GM04503 (cell line): ENCODE data around the gene PHF12.
"Not testable (repeated sequence)": the region's sequence is repeated elsewhere in the genome, so short reads cannot be mapped to it uniquely, and the experiment has no call there.

Experiments used
- DNase-seq: peaks from one replicate; pipeline ENCODE4 v3.0.0-alpha.2; 2012; ENCODE audit warnings: low read depth

Gene PHF12

DNA sequence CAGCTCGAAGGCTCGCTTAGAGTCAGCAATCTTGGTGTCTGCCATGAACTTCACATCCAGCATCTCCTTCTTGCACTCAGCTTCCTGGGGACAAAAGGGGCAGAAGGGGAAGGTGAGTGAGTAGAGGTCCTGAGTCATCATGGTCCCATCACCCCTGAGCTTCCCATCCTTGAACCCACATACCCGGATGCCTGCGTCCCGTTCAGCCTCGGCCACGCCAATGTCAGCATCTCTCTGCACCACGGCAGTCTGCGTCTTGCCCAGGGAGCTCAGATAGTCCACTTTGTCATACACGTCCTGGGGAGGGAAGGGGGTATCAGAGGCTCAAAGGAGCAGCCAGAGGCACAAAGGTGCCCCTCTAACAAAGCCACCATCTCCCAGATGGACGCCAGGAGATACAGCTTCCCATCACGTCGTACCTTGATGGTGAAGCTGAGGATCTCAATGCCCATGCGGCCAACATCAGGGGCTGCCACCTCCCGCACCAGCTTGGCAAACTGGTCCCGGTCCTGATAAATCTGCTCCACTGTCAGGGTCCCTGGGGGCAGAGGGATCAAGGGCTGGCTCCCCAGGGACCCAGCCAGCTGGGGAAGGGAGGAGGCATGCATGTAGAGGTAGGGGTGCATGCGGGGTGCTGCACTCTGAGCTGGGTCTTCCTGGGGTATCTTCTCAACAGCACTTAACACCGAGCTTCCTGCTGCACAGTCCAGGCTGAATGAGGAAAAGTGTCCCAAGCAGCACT, 69.0 kb downstream of the PHF12 start:
- no peak for DNase-seq

DNA sequence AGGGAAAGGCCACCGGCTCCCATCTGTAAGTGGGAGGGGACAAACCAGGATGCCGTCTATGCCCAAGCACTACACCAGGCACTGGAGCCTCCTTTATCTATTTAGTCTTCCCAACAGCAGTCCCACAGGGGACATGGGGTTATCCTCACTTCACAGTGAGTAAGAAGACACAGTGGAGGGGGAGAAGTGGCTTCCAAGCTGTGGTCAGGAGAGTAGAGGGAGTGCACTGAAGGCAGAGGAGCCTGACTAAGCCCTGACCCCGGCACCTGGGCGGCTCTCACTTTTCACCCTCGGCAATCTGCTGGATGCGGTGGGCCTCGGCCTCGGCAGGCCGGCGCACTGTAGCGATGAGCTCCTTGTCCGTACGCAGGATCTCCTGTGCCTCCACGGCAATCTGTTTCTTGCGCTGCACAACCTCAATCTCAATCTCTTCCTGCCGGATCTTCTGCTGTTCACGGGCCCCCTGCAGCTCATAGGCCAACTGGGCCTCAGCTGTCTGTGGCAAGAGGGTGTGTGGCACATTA, 69.7 kb downstream of the PHF12 start:
- no peak for DNase-seq

DNA sequence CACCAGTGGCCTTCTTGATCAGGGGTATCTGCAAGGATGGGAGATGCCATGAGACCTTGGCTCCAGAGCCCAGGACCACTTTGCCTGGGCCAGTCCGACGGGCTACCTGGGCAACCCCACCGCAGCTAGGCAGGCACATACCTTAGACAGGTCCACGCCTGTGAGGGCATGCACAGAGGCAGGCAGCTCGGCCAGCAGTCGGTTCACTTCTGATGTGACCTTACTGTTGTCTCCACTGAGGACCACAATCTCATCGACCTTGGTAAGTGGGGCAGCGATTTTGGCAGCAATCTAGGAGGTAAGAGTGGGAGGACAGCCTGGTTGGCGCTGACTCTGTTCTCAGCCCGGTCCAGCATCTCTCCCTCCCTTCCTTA, 70.8 kb downstream of the PHF12 start:
- no peak for DNase-seq

DNA sequence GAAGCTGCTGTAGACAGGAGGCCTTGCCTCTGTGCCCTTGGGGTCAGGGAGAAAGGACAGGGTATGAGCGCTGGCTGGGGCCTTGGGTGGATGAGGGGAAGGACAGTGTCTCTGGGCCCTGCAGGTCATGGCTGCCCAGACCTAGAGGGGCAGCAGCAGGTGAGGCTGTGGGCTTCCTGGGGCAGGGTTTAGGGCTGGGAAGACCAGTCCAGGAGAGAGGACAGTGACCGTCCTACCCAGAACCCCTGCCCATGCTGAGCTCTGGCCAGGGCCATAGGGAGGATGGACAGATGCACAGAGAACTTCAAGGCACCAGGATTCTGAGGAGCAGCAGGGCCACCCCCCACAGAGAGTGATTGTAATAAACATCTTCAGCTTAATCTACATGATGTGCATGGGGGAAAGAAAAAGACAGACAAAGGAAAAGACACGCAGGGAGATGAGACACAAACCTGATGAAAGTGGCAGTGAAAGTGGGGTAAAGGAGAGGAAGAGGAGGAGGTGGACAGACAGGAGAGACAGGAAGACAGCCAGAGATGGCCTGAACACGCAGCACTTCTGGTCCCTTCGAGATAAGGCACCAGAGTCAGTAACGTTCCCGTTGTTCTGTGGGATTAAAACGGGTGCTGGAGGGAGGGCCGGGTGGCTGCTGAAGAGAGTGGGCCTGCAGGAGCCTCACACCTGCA, 71.3 kb downstream of the PHF12 start:
- no peak for DNase-seq

DNA sequence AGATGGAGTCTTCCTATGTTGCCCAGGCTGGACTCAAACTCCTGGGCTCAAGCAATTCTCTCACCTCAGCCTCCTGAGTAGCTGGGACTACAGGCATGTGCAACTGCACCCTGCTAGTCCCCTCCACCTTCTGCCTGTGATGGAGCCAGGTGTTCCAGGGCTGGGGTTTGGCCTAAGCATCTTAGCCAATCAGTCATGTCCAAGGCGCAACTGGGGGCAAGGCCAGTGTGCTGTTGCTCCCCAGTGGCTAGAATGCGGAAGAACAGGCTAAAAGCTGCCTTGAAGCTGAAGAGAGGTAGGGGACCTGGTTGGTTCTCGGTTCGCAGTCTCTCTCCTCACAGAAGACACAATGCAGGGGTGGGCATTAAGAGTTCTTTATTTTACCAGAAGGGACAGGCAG, 72.3 kb downstream of the PHF12 start:
- DNase-seq = no peak

DNA sequence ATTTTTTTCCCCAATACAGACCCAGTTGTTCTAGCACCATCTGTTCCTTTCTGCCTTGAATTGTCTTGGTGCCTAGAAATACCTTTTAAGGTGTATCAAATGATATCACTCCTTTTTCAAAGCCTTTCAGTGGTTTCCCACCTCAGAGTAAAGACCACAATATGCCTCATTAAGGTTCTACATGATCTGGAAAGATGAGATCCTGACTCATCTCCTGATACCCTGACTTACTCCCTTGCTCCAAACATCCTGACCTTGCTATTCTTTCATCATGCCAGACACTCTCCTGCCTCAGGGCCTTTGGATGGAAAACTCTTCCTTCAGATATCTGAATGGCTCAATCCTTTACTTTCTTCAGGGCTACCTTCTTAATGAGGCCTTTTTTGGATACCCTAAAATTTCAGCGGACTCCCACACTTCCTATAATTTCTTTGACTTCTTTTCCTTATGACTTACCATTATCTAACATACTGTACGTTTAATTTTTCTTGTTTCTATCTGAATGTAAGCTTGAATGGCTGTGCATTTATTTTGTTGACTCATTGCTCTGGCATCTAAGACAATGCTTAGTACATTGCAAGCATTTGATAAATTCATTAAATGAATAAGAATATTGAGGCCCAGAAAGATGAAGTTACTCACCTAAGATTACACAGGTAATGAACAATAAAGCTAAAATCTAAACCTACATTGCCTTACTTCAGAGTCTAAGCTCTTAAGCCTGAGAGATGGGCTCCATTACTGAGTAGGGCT, 73.0 kb downstream of the PHF12 start:
- DNase-seq = no peak

DNA sequence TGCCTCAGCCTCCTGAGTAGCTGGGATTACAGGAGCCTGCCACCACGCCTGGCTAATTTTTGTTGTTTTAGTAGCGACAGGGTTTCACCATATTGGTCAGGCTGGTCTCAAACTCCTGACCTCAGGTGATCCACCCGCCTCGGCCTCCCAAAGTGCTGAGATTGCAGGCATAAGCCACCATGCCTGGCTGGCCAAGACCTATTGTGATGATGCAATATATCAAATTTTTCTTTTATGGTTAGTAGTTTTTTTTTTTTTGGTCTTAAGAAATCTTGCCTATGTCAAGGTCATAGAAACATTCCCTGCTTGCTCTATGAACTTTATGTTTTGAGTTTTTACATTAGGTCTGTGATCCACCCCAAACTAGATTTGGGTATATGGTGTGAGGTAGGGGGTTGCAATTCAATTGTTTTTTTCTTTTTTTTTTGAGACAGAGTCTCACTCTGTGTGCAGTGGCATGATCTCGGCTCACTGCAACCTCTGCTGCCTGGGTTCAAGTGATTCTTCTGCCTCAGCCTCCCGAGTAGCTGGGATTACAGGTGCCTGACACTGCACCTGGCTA, 74.1 kb downstream of the PHF12 start:
- not testable (repeated sequence) for DNase-seq

DNA sequence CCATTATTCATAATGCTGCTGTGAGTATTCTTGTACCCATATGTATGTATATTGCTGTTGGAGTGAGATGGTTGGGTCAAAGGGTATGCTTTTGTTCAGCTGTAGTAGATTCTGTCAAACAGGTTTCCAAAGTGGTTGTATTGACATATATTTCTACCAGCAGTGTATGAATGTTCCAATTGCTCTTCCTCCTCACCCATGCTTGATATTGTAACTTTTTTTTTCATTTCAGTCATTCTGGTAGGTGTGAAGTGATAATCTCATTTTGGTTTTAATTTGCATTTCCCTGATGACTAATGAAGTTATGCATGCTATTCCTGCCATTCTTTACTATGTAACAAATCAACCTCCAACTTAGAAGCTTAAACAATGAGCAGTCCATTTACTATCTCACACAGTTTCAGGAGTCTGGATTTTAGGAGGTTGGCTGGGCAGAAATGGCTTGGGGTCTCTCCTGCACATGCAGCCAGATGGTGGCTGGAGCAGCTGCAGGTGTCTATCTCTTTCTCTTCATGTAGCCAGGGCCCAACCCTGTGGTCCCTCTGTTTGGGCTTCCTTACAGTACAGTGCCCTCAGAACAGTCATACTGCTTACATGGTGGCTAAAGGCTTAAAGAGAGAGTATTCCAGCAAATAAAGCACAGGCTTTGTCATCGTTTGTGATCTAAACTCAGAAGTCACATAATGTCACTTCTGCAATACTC, 75.3 kb downstream of the PHF12 start:
- no peak for DNase-seq

DNA sequence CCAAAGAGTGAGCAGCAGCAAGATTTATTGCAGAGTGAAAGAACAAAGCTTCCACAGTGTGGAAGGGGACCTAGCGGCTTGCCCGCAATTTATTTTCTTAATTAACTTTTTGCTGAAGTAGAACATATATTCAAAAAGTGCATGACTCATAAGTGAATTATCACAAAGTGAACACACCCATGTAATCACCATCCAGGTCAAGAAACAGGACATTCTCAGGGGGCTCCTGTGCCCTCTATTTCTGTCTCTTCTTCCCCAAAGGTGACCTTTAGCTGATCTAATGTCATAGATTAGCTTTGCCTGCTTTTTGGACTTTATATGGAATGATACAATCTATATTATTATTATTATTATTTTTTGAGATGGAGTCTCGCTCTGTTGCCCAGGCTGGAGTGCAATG, 76.6 kb downstream of the PHF12 start:
- no peak for DNase-seq

DNA sequence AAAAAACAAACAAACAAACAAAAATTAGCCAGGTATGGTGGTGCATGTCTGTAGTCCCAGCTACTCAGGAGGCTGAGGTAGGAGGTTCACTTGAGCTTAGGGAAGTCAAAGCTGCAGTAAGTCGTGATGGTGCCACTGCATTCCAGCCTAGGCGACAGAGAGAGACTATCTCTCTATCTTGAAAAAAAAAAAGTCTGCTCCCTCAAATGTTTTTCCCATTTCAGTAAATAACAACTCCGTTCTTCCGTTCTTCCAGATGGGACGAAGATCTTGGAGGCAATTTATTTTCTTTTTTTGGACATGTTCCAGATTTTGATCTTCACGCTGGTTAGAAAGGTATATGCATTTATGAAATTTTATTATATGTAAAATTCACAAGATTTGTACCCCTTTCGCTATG, 77.5 kb downstream of the PHF12 start:
- no peak for DNase-seq

DNA sequence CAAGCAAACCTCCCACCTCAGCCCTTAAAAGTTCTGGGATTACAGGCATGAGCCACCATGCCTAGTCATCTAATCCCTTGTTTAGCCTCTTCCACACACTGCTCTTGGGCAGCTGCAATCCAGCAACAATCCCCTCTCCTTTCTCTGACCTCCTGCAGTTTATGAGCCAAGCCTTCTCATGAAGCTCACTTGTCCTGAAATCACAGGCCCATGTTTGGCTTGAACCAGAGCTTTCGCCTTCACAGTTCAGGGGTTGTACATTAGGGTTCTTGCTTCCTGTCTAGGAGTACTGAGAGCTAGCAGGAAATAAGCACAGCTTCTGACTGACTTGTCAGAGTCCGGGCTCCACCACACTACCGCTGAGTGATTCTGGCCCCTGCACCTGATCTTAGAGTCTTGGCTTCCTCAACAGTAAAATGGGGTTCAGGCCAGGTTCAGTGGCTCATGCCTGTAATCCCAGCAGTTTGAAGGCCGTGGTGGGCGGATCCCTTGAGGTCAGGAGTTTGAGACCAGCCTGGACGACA, 80.2 kb downstream of the PHF12 start:
- DNase-seq = no peak

DNA sequence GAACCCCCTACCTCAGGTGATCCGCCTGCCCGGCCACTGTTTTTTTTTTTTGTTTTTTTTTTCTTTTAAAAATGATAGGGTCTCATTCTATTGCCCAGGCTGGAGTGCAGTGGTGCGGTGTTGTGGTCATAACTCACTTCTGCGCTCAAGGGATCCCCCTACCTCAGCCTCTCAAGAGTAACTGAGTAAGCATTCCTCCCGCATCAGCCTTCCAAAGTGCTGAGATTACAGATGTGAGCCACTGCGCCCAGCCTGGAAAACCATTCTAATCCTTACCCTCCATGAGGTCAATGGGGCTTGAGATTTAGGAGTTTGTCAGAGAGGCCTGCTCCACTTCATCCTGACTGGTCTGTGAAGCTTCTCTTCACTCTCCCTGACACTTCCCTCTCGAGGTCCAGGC, 84.0 kb downstream of the PHF12 start:
- DNase-seq = no peak

DNA sequence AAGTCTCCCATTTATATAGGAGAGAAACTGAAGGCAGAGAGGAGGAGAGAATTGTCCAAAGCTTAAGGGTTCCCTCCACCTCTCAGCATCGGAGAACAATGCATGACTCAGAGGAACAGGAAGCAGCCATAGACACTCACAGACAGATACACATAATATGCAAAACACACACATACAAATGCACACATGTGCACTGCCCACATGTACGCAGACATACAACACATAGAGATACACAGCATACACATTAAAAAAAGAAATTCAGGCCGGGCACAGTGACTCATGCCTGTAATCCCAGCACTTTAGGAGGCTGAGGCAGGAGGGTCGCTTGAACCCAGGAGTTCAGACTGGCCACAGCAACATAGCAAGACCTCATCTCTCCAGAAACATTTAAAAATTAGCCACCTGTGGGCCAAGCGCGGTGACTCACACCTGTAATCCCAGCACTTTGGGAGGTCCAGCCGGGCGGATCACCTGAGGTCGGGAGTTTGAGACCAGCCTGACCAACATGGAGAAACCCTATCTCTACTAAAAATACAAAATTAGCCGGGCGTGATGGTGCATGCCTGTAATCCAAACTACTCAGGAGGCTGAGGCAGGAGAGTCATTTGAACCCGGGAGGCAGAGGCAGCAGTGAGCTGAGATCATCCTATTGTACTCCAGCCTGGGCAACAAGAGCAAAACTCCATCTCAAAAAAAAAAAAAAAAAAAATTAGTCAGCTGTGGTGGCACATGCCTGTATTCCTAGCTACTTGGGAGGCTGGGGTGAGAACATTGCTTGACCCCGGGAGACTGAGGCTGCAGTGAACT, 85.2 kb downstream of the PHF12 start:
- DNase-seq = no peak

DNA sequence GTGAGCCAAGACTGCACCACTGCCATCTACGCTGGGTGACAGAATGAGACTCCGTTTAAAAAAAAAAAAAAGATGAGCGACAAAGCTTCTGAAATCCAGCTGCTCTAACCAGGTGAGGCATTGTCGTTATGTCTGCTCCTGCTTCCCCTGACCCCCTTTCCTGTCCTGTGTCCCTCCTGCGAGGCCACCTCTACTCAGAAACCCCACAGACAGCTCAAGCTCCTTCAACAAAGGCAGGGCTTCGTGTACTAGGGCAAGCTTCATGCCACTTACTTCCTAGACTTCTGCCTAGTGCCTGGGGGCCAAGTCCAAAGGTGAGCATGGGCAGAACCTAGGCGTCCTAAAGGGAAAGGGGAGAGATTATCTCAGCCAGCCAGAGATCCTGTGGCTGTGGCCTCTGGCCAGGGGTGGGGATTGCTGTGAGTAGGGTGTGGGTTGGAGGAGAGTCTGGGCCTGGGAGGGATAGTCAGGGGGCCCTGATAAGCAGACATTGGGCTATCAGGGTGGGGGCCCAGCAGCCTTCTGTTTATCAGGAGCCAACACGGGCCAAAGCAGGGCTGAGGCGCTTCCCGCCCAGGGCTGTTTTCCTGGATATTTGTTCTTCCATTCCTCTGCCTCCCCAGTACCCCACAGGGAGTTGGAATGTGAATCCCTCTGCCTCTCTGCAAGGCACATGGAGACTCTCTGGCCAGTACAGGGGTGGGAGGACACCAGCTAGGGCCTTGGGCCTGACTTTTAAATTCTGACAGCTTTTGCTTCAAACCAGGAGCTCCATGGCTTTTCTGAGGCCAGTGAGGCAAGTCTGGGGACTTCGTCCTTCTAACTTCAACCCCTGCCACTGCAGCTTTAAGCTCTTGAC, 86.1 kb downstream of the PHF12 start:
- no peak for DNase-seq

DNA sequence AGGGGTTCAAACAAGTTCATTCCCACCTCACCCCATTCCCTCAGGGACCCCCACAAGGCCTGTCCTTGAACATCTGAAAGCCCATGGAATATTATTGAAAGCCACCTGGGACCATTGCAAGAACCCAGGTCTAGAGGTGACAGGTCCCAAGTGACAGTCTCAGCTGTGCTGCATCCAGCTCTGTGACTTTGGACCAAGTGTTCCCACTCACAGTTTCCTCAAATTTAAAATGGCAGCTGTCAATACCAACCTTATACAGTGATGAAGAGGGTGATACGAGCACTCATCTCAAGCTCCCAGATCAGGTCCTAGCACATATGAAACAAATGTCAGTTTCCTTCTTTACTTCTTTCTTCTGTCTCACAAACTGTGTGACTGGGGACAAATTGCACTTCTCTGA, 87.4 kb downstream of the PHF12 start:
- DNase-seq = no peak

DNA sequence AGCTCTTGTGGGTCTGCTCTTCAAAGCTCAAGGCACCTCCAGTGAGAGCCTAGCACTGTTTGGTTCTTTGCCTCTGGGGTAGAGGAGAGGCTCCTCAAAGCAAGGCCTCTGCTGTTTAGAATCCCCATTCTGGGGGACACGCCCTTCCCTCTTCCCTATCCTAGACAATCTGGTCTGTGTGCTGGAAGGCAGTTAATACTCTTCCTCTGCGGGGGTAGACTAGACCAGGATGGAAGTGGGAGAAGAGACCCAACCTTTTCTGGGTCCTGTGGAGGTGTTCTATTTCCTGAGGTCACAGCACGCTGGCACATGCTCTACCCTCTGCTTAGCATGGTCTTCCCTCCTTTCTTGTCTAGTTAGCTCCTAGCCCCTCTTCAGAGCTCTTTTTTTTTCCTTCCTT, 88.8 kb downstream of the PHF12 start:
- DNase-seq = no peak

DNA sequence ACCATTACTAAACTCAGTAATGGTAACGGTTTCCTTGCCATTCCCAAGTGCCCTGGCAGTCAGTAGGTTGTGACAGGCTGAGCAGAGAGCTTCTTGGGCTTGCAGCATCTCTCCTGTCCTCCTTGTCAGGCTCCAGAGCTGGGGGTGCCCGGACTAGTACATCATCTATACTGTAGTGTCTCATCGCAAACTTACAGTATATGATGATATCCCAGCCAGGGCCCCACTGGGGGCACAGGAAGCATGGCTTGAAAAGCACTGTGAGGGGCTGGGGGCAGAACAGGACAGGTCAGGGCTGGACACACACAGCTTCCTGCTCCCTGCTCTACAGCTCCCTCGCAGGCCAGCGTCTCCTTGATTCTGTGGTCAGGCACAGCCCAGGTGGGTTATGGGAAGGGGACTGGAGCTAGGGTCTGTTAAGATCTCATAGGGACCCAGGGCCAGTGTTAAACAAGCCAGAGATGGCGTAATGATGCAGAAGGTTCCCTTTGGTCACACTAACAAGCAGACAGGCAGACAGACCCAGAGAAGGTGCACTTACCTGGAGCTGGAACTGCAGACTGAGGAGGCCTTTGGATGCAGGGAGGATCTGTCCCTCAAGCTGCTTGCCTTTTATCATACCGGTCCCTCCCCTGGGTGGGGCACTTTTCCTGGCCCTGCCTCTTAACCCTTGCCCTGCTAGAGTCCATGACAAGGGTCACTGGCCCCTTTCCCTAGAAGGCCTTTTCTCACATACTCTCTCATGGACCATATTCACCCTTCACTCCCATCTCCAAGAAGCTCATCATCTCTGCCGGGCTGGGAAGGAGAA, 89.7 kb downstream of the PHF12 start:
- no peak for DNase-seq

DNA sequence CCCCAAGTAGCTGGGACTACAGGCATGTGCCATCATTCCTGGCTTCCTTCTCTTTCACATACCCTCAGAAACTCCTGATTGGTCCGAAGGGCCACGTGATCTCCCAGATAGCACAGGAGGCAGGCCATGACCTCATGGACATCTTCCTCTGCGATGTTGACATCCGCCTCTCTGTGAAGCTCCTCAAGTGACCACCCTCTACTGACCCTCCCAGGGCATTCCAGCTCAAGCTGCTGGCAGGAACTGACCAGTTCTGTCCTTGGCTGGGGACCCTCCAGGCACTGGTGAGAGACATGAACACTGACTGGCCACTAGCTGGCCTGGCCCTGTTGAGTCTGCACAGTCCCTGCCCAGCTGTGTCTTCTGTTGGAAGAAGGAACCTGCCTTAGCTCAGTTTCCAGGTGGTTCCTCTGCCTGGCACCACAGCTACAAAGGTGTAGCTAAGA, 90.9 kb downstream of the PHF12 start:
- no peak for DNase-seq

DNA sequence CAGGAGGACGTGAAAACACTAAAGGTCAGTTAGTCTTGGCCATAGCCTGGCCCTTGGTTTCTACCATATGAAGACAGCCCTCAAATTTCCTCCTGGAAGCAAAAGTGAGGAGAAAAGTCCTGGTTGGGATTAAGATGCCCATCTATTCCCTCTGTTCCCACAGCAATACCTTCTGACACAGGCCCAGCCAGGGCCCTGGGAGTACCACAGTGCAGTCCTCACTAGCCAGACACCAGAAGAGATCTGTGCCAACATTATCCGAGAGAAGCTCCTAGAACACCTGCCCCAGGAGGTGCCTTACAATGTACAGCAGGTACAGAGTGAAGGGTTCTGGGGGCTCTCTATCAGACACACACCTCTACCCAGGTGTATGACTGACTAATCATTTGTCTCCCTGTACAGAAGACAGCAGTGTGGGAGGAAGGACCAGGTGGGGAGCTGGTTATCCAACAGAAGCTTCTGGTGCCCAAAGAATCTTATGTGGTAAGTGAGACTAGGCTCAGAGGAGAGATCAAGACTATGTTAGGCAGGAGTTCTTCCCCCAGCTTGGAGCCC, 92.4 kb downstream of the PHF12 start:
- no peak for DNase-seq
